ENCODE measurements around the gene SYNGAP1. TPM values are rescaled to one million over a fixed set of nuclear protein-coding genes. Genes with fewer than 3 reads are reported as not detected.

The SYNGAP1 gene
- total and polyA plus RNA-seq, 2 experiments from 2014 or later = 13.9 to 45.0 TPM

- H2AFZ ChIP-seq = no peak within 1 kb of the TSS
- peaks cover 23% of the 10 kb centered on the region for H3F3A ChIP-seq (replicated peaks; ENCODE audit: low read depth)
- peaks cover 60% of the 10 kb centered on the region for H3K36me3 Mint-ChIP-seq (ENCODE audit: low read depth)
- H3K27me3 ChIP-seq (ENCODE audit: insufficient read depth) = no peaks in the 10 kb centered on the region
- H3K4me1 ChIP-seq (ENCODE audit: insufficient read depth) = peaks cover 27% of the 10 kb centered on the region
- peak; percentile 58 for DNase-seq (ENCODE audit: low spot score)
- peak within 1 kb of the TSS; percentile 81 for H3K4me3 ChIP-seq
- TF ChIP-seq CREB1 (CRISPR knock-in tag; IDR thresholded peaks at IDR 0.05; ENCODE audit: low read depth) = 0 out of 2 replicates have a peak, but pooled peaks have one; percentile 11
- TF ChIP-seq POLR2AphosphoS5 (IDR thresholded peaks at IDR 0.05; ENCODE audit: low read depth) = no peak
- 0 out of 4 replicates have a peak, but pooled peaks of 1 of the 2 experiments have one; percentile 11 for TF ChIP-seq CTCF (conservative IDR thresholded peaks at IDR 0.05; ENCODE audit: low read depth in 2 of 2)
- no peak for TF ChIP-seq ETS1 (IDR thresholded peaks at IDR 0.05)
- no peak for TF ChIP-seq EZH2phosphoT487 (IDR thresholded peaks at IDR 0.05; ENCODE audit: unreplicated experiment)
- peaks cover 27% of the 10 kb centered on the region for H3K79me2 ChIP-seq (replicated peaks; ENCODE audit: insufficient read depth)
- H4K20me1 ChIP-seq (replicated peaks; ENCODE audit: insufficient read depth) = peaks cover 12% of the 10 kb centered on the region
- H3K36me3 ChIP-seq (ENCODE audit: insufficient read depth) = peaks cover 30% of the 10 kb centered on the region; the same call in 1 of the 2 replicates
- peak within 1 kb of the TSS; percentile 96 for H3K4me2 ChIP-seq
- peak within 1 kb of the TSS; percentile 98 for H3K27ac Mint-ChIP-seq
- peak within 1 kb of the TSS; percentile 84 for H3K4me3 Mint-ChIP-seq
- H3K9me3 Mint-ChIP-seq = no peaks in the 10 kb centered on the region
- peak; percentile 20 for ATAC-seq
- H3K9me2 ChIP-seq (ENCODE audit: insufficient read depth) = no peaks in the 10 kb centered on the region
- H3K27ac ChIP-seq (ENCODE audit: low read depth) = peak within 1 kb of the TSS; percentile 93; the same call in 1 of the 2 replicates
- H3K27me3 Mint-ChIP-seq (ENCODE audit: insufficient read depth, low read depth, poor library complexity) = peaks cover 19% of the 10 kb centered on the region
- H3K4me1 Mint-ChIP-seq = peaks cover 44% of the 10 kb centered on the region
Observed at GRCh38 chr6:33410711-33411631, 8.9 kb upstream of the SYNGAP1 start, which contains the start of gene PHF1. TSS of gene PHF1 (plus strand) at chr6:33411014. CDS start at chr6:33412264, 1,250 bp downstream.

- H3F3A ChIP-seq (replicated peaks; ENCODE audit: low read depth) = peaks cover 23% of the 10 kb centered on the region
- Mint-ChIP-seq H3K9me3 (no peaks in the 10 kb centered on the region), H3K4me1 (peaks cover 50% of the 10 kb centered on the region), H3K4me3 (peak overlapping the region; percentile 77), H3K36me3 (ENCODE audit: low read depth) (peaks cover 60% of the 10 kb centered on the region), H3K27ac (peak overlapping the region; percentile 74), H3K27me3 (ENCODE audit: insufficient read depth, low read depth, poor library complexity) (peaks cover 19% of the 10 kb centered on the region)
- DNase-seq (ENCODE audit: low spot score) (no peak), ATAC-seq (no peak)
- peak overlapping the region; percentile 96 for H3K4me2 ChIP-seq
- H3K79me2 ChIP-seq (replicated peaks; ENCODE audit: insufficient read depth) = peaks cover 33% of the 10 kb centered on the region
- H3K4me3 ChIP-seq = peak overlapping the region; percentile 81
- peaks cover 33% of the 10 kb centered on the region for H3K4me1 ChIP-seq (ENCODE audit: insufficient read depth)
- peaks cover 26% of the 10 kb centered on the region; the same call in 1 of the 2 replicates for H3K36me3 ChIP-seq (ENCODE audit: insufficient read depth)
- no peak overlapping the region for H2AFZ ChIP-seq
- no peaks in the 10 kb centered on the region for H3K9me2 ChIP-seq (ENCODE audit: insufficient read depth)
- no peaks in the 10 kb centered on the region for H3K27me3 ChIP-seq (ENCODE audit: insufficient read depth)
- H3K27ac ChIP-seq (ENCODE audit: low read depth) = no peak overlapping the region
- peaks cover 18% of the 10 kb centered on the region for H4K20me1 ChIP-seq (replicated peaks; ENCODE audit: insufficient read depth)
- TF ChIP-seq POLR2AphosphoS5 (IDR thresholded peaks at IDR 0.05; ENCODE audit: low read depth) (no peak), ZNF114 (CRISPR knock-in tag; IDR thresholded peaks at IDR 0.05) (no peak), EZH2 (IDR thresholded peaks at IDR 0.05; ENCODE audit: low read depth, unreplicated experiment) (no peak), CREB1 (CRISPR knock-in tag; IDR thresholded peaks at IDR 0.05; ENCODE audit: low read depth) (no peak), ZNF331 (CRISPR knock-in tag; IDR thresholded peaks at IDR 0.05; ENCODE audit: low read depth) (no peak), EZH2phosphoT487 (IDR thresholded peaks at IDR 0.05; ENCODE audit: unreplicated experiment) (no peak), JUNB (IDR thresholded peaks at IDR 0.05; ENCODE audit: unreplicated experiment) (no peak), NANOG (IDR thresholded peaks at IDR 0.05; ENCODE audit: borderline replicate concordance) (no peak), STAT1 (IDR thresholded peaks at IDR 0.05; ENCODE audit: unreplicated experiment) (no peak), ETS1 (IDR thresholded peaks at IDR 0.05) (no peak), CTCF (conservative IDR thresholded peaks at IDR 0.05; ENCODE audit: low read depth in 2 of 2) (no peak)
Observed at GRCh38 chr6:33411632-33412005, 8.2 kb upstream of the SYNGAP1 start.

Measured in GM23338 (cell line).